Lower leg skin (tissue), 4 donors: ENCODE results near the gene TMEM52B. TPM values are rescaled to one million over a fixed set of nuclear protein-coding genes. Genes with fewer than 3 reads are reported as not detected.

Source experiments
- DNase-seq, 2 donors: peaks; one replicate each; pipeline ENCODE4 v3.0.0-alpha.2; 2019; ENCODE audit warnings: low spot score in 2 of 2
- H3K4me3 ChIP-seq: fragments of 200-600 bp; sonication (generic); 2 replicates; pipeline ENCODE4 v1.5.1; 2017; ENCODE audit warnings: mild to moderate bottlenecking, low read depth; ENCODE audit not compliant: poor library complexity, severe bottlenecking
- CTCF ChIP-seq, 3 donors: fragments of 450-650 bp; IDR thresholded peaks; one replicate each; pipeline ENCODE4 v1.5.1; 2016; ENCODE audit warnings: antibody characterized with exemption in 3 of 3, mild to moderate bottlenecking in 3 of 3, moderate library complexity in 2 of 3
- POLR2A ChIP-seq, 2 donors: fragments of 450-650 bp; IDR thresholded peaks; one replicate each; pipeline ENCODE4 v1.6.1; 2016 to 2017; ENCODE audit warnings: antibody characterized with exemption in 2 of 2, mild to moderate bottlenecking in 1 of 2, moderate library complexity in 1 of 2
- WGBS, 2 donors: methylation state at CpG; one replicate each; pipeline ENCODE4 v1.1.5; 2018; 5-methylcytosine and 5-hydroxymethylcytosine counted together
- intact Hi-C: fragments of 100-400 bp; cut with DNase I; formaldehyde crosslinking; loops from one replicate; pipeline ENCODE4 v1.15.0; 2023; ENCODE audit warnings: low total_unique reads
- total RNA-seq, 4 donors: library from RNA; depleted of rRNA; stranded (reverse); fragments of >200 nt; gene quantifications; one replicate each; pipeline ENCODE4 v1.1.0, GENCODE V29; 2016

Gene TMEM52B
- total RNA-seq, 4 donors from 2014 or later = not detected

GRCh38 chr12:10234562-10234961, 55.7 kb downstream of the TMEM52B start:
- intact Hi-C loops = no loop called here
- TF ChIP-seq CTCF (IDR thresholded peaks at IDR 0.05) (no peak), POLR2A (IDR thresholded peaks at IDR 0.05) (no peak)
- H3K4me3 ChIP-seq = no peak overlapping the region
- no peak for DNase-seq

- intact Hi-C loops = loop anchor here (2.0 kb wide), 2 partner anchors 79 to 439 kb away; partner anchors contain the start of gene STYK1
- H3K4me3 ChIP-seq = no peak overlapping the region
- TF ChIP-seq CTCF (IDR thresholded peaks at IDR 0.05) (peak in 1 of 3 donors; percentile 61), POLR2A (IDR thresholded peaks at IDR 0.05) (no peak)
- WGBS, 2 donors = 60 to 61% methylated on average over 4 of the region's 4 CpGs
- no peak for DNase-seq
Measured at GRCh38 chr12:10235761-10236631, 57.2 kb downstream of the TMEM52B start.

GRCh38 chr12:10236720-10237119, 57.9 kb downstream of the TMEM52B start:
- H3K4me3 ChIP-seq = no peak overlapping the region
- WGBS, 2 donors = 97% methylated on average over 1 of the region's 1 CpG
- TF ChIP-seq CTCF (IDR thresholded peaks at IDR 0.05) (no peak), POLR2A (IDR thresholded peaks at IDR 0.05) (no peak)
- no peak for DNase-seq
- intact Hi-C loops = loop anchor here (2.0 kb wide), 2 partner anchors 78 to 438 kb away; partner anchors contain the start of gene STYK1

GRCh38 chr12:10238526-10238925, 59.7 kb downstream of the TMEM52B start:
- intact Hi-C loops = no loop called here

GRCh38 chr12:10241290-10241689, 62.5 kb downstream of the TMEM52B start:
- DNase-seq = no peak
- intact Hi-C loops = loop anchor here (10.0 kb wide), 1 partner anchor 504 kb away; no protein-coding TSS in a partner anchor
- no peak for TF ChIP-seq POLR2A (IDR thresholded peaks at IDR 0.05)
- 58 to 61% methylated on average over 3 of the region's 3 CpGs for WGBS, 2 donors
- no peak overlapping the region for H3K4me3 ChIP-seq

More at GRCh38 chr12:10238526-10238925, 59.7 kb downstream of the TMEM52B start:
- no peak overlapping the region for H3K4me3 ChIP-seq
- no peak for DNase-seq
- 85 to 89% methylated on average over 1 of the region's 1 CpG for WGBS, 2 donors
- no peak for TF ChIP-seq POLR2A (IDR thresholded peaks at IDR 0.05)
- no peak for TF ChIP-seq CTCF (IDR thresholded peaks at IDR 0.05)

Other genes with a start within 250 kb of the TMEM52B start
- 10 to 100 TPM; 60.8 to 80.5 (median 68.4) TPM for gene CLEC2A, start 246.7 kb upstream of the TMEM52B start, total RNA-seq
- gene CLEC12A, start 207.6 kb upstream of the TMEM52B start, total RNA-seq = under 1 TPM in 3 of 4 donors, not detected in 1; 0.19 to 0.64 (median 0.51) TPM
- gene CLEC1B, start 179.9 kb upstream of the TMEM52B start, total RNA-seq = not detected
- 1 to 10 TPM in 1 of 4 donors, under 1 TPM in 3; 0.42 to 2.4 (median 0.65) TPM for gene CLEC12B, start 168.4 kb upstream of the TMEM52B start, total RNA-seq
- gene CLEC9A, start 148.3 kb upstream of the TMEM52B start, total RNA-seq = not detected
- gene CLEC1A, start 80.0 kb upstream of the TMEM52B start, total RNA-seq = 1 to 10 TPM in 2 of 4 donors, under 1 TPM in 2; 0.08 to 5.5 (median 0.96) TPM
- gene CLEC7A, start 48.8 kb upstream of the TMEM52B start, total RNA-seq = 10 to 100 TPM in 1 of 4 donors, 1 to 10 TPM in 3; 4.8 to 14.1 (median 6.7) TPM
- gene OLR1, start 6.9 kb upstream of the TMEM52B start, total RNA-seq = not detected
- gene GABARAPL1, start 33.8 kb downstream of the TMEM52B start, total RNA-seq = 100 to 1,000 TPM in 1 of 4 donors, 10 to 100 TPM in 3; 48.7 to 102 (median 86.8) TPM
- gene KLRD1, start 128.8 kb downstream of the TMEM52B start, total RNA-seq = 1 to 10 TPM in 1 of 4 donors, under 1 TPM in 3; 0.02 to 1.9 (median 0.18) TPM
- gene KLRK1, start 211.0 kb downstream of the TMEM52B start, total RNA-seq = under 1 TPM in 1 of 4 donors, not detected in 3; 0.46 TPM
- gene KLRC4, start 230.7 kb downstream of the TMEM52B start, total RNA-seq = not detected
- not detected for gene KLRC3, start 241.6 kb downstream of the TMEM52B start, total RNA-seq